ENCODE data around the gene CNRIP1. TPM values are rescaled to one million over a fixed set of nuclear protein-coding genes. Genes with fewer than 3 reads are reported as not detected.

CNRIP1 gene
- total RNA-seq, 1 donor from 2014 or later, result 43.2 TPM

- no peaks in the 10 kb centered on the region for H3K27me3 ChIP-seq
- intact Hi-C loops (cut with DNase I), result no loop called here
- no peak for DNase-seq (ENCODE audit: extremely low spot score in 2 of 2)
- H3K36me3 ChIP-seq, result no peaks in the 10 kb centered on the region
- no peak overlapping the region for H3K4me3 ChIP-seq
- H3K4me1 ChIP-seq, result peaks cover 32% of the 10 kb centered on the region
- H3K27ac ChIP-seq, result peak overlapping the region; percentile 50
- no peaks in the 10 kb centered on the region for H3K9me3 ChIP-seq
- no peak for TF ChIP-seq CTCF (IDR thresholded peaks at IDR 0.05)
- TF ChIP-seq POLR2AphosphoS5 (IDR thresholded peaks at IDR 0.05; ENCODE audit: insufficient read depth in 1 of 2, low read depth in 1 of 2), result peak in 1 of 2 donors; percentile 75
Observed at GRCh38 chr2:68287580-68288441, 31.9 kb downstream of the CNRIP1 start.

- H3K9me3 ChIP-seq, result no peaks in the 10 kb centered on the region
- DNase-seq (ENCODE audit: extremely low spot score in 2 of 2), result no peak
- TF ChIP-seq POLR2A (IDR thresholded peaks at IDR 0.05) (no peak), CTCF (IDR thresholded peaks at IDR 0.05) (no peak), POLR2AphosphoS5 (IDR thresholded peaks at IDR 0.05; ENCODE audit: insufficient read depth in 1 of 2, low read depth in 1 of 2) (peak in 1 of 2 donors; percentile 72)
- no peaks in the 10 kb centered on the region for H3K36me3 ChIP-seq
- peaks cover 32% of the 10 kb centered on the region for H3K4me1 ChIP-seq
- H3K27ac ChIP-seq, result peak overlapping the region; percentile 19
- intact Hi-C loops (cut with DNase I), result no loop called here
- no peaks in the 10 kb centered on the region for H3K27me3 ChIP-seq
- no peak overlapping the region for H3K4me3 ChIP-seq
Observed at GRCh38 chr2:68284896-68285295, 34.9 kb downstream of the CNRIP1 start.

GRCh38 chr2:68283419-68283812, 36.3 kb downstream of the CNRIP1 start:
- Histone ChIP-seq H3K9me3 (no peaks in the 10 kb centered on the region), H3K27ac (no peak overlapping the region), H3K36me3 (no peaks in the 10 kb centered on the region), H3K27me3 (no peaks in the 10 kb centered on the region), H3K4me3 (no peak overlapping the region), H3K4me1 (peaks cover 29% of the 10 kb centered on the region)
- no peak for DNase-seq (ENCODE audit: extremely low spot score in 2 of 2)
- TF ChIP-seq POLR2AphosphoS5 (IDR thresholded peaks at IDR 0.05; ENCODE audit: insufficient read depth in 1 of 2, low read depth in 1 of 2) (no peak), POLR2A (IDR thresholded peaks at IDR 0.05) (no peak), CTCF (IDR thresholded peaks at IDR 0.05) (no peak)
- intact Hi-C loops (cut with DNase I), result no loop called here

GRCh38 chr2:68282811-68283418, 36.8 kb downstream of the CNRIP1 start:
- Histone ChIP-seq H3K9me3 (no peaks in the 10 kb centered on the region), H3K36me3 (no peaks in the 10 kb centered on the region), H3K27ac (no peak overlapping the region), H3K27me3 (no peaks in the 10 kb centered on the region), H3K4me1 (peaks cover 24% of the 10 kb centered on the region), H3K4me3 (no peak overlapping the region)
- TF ChIP-seq CTCF (IDR thresholded peaks at IDR 0.05), result peak; percentile 41 to 55 (median 46)
- no peak for TF ChIP-seq POLR2A (IDR thresholded peaks at IDR 0.05)
- no peak for DNase-seq (ENCODE audit: extremely low spot score in 2 of 2)
- intact Hi-C loops (cut with DNase I), result no loop called here

- intact Hi-C loops (cut with DNase I), result no loop called here
- Histone ChIP-seq H3K27ac (no peak overlapping the region), H3K4me3 (no peak overlapping the region), H3K9me3 (no peaks in the 10 kb centered on the region), H3K36me3 (no peaks in the 10 kb centered on the region), H3K27me3 (no peaks in the 10 kb centered on the region), H3K4me1 (peaks cover 14% of the 10 kb centered on the region)
- DNase-seq (ENCODE audit: extremely low spot score in 2 of 2), result no peak
- TF ChIP-seq POLR2A (IDR thresholded peaks at IDR 0.05), result no peak
- TF ChIP-seq POLR2AphosphoS5 (IDR thresholded peaks at IDR 0.05; ENCODE audit: insufficient read depth in 1 of 2, low read depth in 1 of 2), result no peak
- TF ChIP-seq CTCF (IDR thresholded peaks at IDR 0.05), result no peak
Observed at GRCh38 chr2:68280796-68281195, 39.0 kb downstream of the CNRIP1 start.

Data from vagina (tissue), 2 donors.